ENCODE measurements around the gene KRTAP2-1. TPM values are rescaled to one million over a fixed set of nuclear protein-coding genes. Genes with fewer than 3 reads are reported as not detected.

KRTAP2-1 gene
- total RNA-seq, 2 experiments from 2014 or later = not detected

- no peak overlapping the region for H3K4me2 ChIP-seq (ENCODE audit: low read length)
- no peak overlapping the region for H3K27ac ChIP-seq (ENCODE audit: low read depth, low read length, poor library complexity, severe bottlenecking)
- BruUV-seq (replicated peaks) = no TSS peak
- no peaks in the 10 kb centered on the region for H3K4me1 ChIP-seq (ENCODE audit: insufficient read depth, low read length, poor library complexity, severe bottlenecking)
- no peak overlapping the region for H2AFZ ChIP-seq (ENCODE audit: low read length)
- H3K9me2 ChIP-seq (ENCODE audit: insufficient read depth, low read length) = no peaks in the 10 kb centered on the region
- TF ChIP-seq, protein P1, sequence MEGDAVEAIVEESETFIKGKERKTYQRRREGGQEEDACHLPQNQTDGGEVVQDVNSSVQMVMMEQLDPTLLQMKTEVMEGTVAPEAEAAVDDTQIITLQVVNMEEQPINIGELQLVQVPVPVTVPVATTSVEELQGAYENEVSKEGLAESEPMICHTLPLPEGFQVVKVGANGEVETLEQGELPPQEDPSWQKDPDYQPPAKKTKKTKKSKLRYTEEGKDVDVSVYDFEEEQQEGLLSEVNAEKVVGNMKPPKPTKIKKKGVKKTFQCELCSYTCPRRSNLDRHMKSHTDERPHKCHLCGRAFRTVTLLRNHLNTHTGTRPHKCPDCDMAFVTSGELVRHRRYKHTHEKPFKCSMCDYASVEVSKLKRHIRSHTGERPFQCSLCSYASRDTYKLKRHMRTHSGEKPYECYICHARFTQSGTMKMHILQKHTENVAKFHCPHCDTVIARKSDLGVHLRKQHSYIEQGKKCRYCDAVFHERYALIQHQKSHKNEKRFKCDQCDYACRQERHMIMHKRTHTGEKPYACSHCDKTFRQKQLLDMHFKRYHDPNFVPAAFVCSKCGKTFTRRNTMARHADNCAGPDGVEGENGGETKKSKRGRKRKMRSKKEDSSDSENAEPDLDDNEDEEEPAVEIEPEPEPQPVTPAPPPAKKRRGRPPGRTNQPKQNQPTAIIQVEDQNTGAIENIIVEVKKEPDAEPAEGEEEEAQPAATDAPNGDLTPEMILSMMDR (conservative IDR thresholded peaks at IDR 0.05; ENCODE audit: low read length) = no peak
- no peak for TF ChIP-seq EZH2phosphoT487 (IDR thresholded peaks at IDR 0.05; ENCODE audit: borderline replicate concordance, low read depth, low read length)
- CTCF ChIA-PET (ENCODE audit: unreplicated experiment) = no interaction called here
- H3K9me3 ChIP-seq (ENCODE audit: low read length) = no peaks in the 10 kb centered on the region
- intact Hi-C loops (cut with micrococcal nuclease; ENCODE audit: unreplicated experiment) = no loop called here
- DNase-seq (ENCODE audit: low spot score) = no peak
- H3K36me3 ChIP-seq (ENCODE audit: insufficient read depth, low read length) = no peaks in the 10 kb centered on the region
- H3K4me3 ChIP-seq (ENCODE audit: low read depth, low read length, poor library complexity, severe bottlenecking) = no peak overlapping the region
- no peaks in the 10 kb centered on the region for H4K20me1 ChIP-seq (ENCODE audit: insufficient read depth, low read length)
- no peaks in the 10 kb centered on the region for H3K79me2 ChIP-seq (ENCODE audit: insufficient read depth, low read depth, low read length)
- POLR2A ChIA-PET = no interaction called here
Observed at GRCh38 chr17:40997361-40997760, 49.8 kb downstream of the KRTAP2-1 start.

GRCh38 chr17:40996829-40997228 is 50.3 kb downstream of the KRTAP2-1 start:
- Histone ChIP-seq H4K20me1 (ENCODE audit: insufficient read depth, low read length) (no peaks in the 10 kb centered on the region), H3K36me3 (ENCODE audit: insufficient read depth, low read length) (no peaks in the 10 kb centered on the region), H3K9me2 (ENCODE audit: insufficient read depth, low read length) (no peaks in the 10 kb centered on the region), H3K4me3 (ENCODE audit: low read depth, low read length, poor library complexity, severe bottlenecking) (no peak overlapping the region), H3K4me2 (ENCODE audit: low read length) (no peak overlapping the region), H3K79me2 (ENCODE audit: insufficient read depth, low read depth, low read length) (no peaks in the 10 kb centered on the region), H2AFZ (ENCODE audit: low read length) (no peak overlapping the region), H3K4me1 (ENCODE audit: insufficient read depth, low read length, poor library complexity, severe bottlenecking) (no peaks in the 10 kb centered on the region), H3K9me3 (ENCODE audit: low read length) (no peaks in the 10 kb centered on the region), H3K27ac (ENCODE audit: low read depth, low read length, poor library complexity, severe bottlenecking) (no peak overlapping the region)
- TF ChIP-seq, protein P1 (conservative IDR thresholded peaks at IDR 0.05; ENCODE audit: low read length) = no peak
- no peak for TF ChIP-seq EZH2phosphoT487 (IDR thresholded peaks at IDR 0.05; ENCODE audit: borderline replicate concordance, low read depth, low read length)
- no TSS peak for BruUV-seq (replicated peaks)
- CTCF ChIA-PET (ENCODE audit: unreplicated experiment) = no interaction called here
- intact Hi-C loops (cut with micrococcal nuclease; ENCODE audit: unreplicated experiment) = no loop called here
- POLR2A ChIA-PET = no interaction called here
- no peak for DNase-seq (ENCODE audit: low spot score)

Small RNA genes lying within 50 kb of the gene (small RNA-seq; reads per million reads assigned to genes)
- gene KRTAP3-4P = not detected

Other genes starting within 250 kb of the KRTAP2-1 start
Only the 30 nearest of the 37 such genes appear.
- not detected in 2 replicates for gene KRT12, start 180.1 kb downstream of the KRTAP2-1 start, total RNA-seq (2014; rRNA removed; shearing (Covaris generic))
- not detected in 2 replicates for gene KRT12, start 180.1 kb downstream of the KRTAP2-1 start, total RNA-seq (2022)
- not detected in 2 replicates for gene KRT20, start 162.1 kb downstream of the KRTAP2-1 start, total RNA-seq (2014; rRNA removed; shearing (Covaris generic))
- not detected in 2 replicates for gene KRT20, start 162.1 kb downstream of the KRTAP2-1 start, total RNA-seq (2022)
- not detected in 2 replicates for gene KRT23, start 109.7 kb downstream of the KRTAP2-1 start, total RNA-seq (2014; rRNA removed; shearing (Covaris generic))
- not detected in 2 replicates for gene KRT23, start 109.7 kb downstream of the KRTAP2-1 start, total RNA-seq (2022)
- not detected in 2 replicates for gene KRT39, start 80.4 kb downstream of the KRTAP2-1 start, total RNA-seq (2014; rRNA removed; shearing (Covaris generic))
- gene KRT39, start 80.4 kb downstream of the KRTAP2-1 start, total RNA-seq (2022) = not detected in 2 replicates
- not detected in 2 replicates for gene KRT40, start 63.0 kb downstream of the KRTAP2-1 start, total RNA-seq (2014; rRNA removed; shearing (Covaris generic))
- not detected in 2 replicates for gene KRT40, start 63.0 kb downstream of the KRTAP2-1 start, total RNA-seq (2022)
- not detected in 2 replicates for gene KRTAP3-3, start 53.2 kb downstream of the KRTAP2-1 start, total RNA-seq (2014; rRNA removed; shearing (Covaris generic))
- not detected in 2 replicates for gene KRTAP3-3, start 53.2 kb downstream of the KRTAP2-1 start, total RNA-seq (2022)
- not detected in 2 replicates for gene KRTAP3-2, start 47.4 kb downstream of the KRTAP2-1 start, total RNA-seq (2014; rRNA removed; shearing (Covaris generic))
- not detected in 2 replicates for gene KRTAP3-2, start 47.4 kb downstream of the KRTAP2-1 start, total RNA-seq (2022)
- not detected in 2 replicates for gene KRTAP3-1, start 38.2 kb downstream of the KRTAP2-1 start, total RNA-seq (2014; rRNA removed; shearing (Covaris generic))
- not detected in 2 replicates for gene KRTAP3-1, start 38.2 kb downstream of the KRTAP2-1 start, total RNA-seq (2022)
- gene KRTAP1-5, start 20.1 kb downstream of the KRTAP2-1 start, total RNA-seq (2014; rRNA removed; shearing (Covaris generic)) = not detected in 2 replicates
- gene KRTAP1-5, start 20.1 kb downstream of the KRTAP2-1 start, total RNA-seq (2022) = not detected in 2 replicates
- not detected in 2 replicates for gene KRTAP1-4, start 17.1 kb downstream of the KRTAP2-1 start, total RNA-seq (2014; rRNA removed; shearing (Covaris generic))
- not detected in 2 replicates for gene KRTAP1-4, start 17.1 kb downstream of the KRTAP2-1 start, total RNA-seq (2022)
- gene KRTAP1-3, start 12.4 kb downstream of the KRTAP2-1 start, total RNA-seq (2014; rRNA removed; shearing (Covaris generic)) = not detected in 2 replicates
- gene KRTAP1-3, start 12.4 kb downstream of the KRTAP2-1 start, total RNA-seq (2022) = not detected in 2 replicates
- gene KRTAP1-1, start 5.9 kb downstream of the KRTAP2-1 start, total RNA-seq (2014; rRNA removed; shearing (Covaris generic)) = not detected in 2 replicates
- not detected in 2 replicates for gene KRTAP1-1, start 5.9 kb downstream of the KRTAP2-1 start, total RNA-seq (2022)
- gene KRTAP2-2, start 7.9 kb upstream of the KRTAP2-1 start, total RNA-seq (2014; rRNA removed; shearing (Covaris generic)) = not detected in 2 replicates
- not detected in 2 replicates for gene KRTAP2-2, start 7.9 kb upstream of the KRTAP2-1 start, total RNA-seq (2022)
- not detected in 2 replicates for gene KRTAP2-3, start 12.8 kb upstream of the KRTAP2-1 start, total RNA-seq (2014; rRNA removed; shearing (Covaris generic))
- gene KRTAP2-3, start 12.8 kb upstream of the KRTAP2-1 start, total RNA-seq (2022) = not detected in 2 replicates
- gene KRTAP2-4, start 18.6 kb upstream of the KRTAP2-1 start, total RNA-seq (2014; rRNA removed; shearing (Covaris generic)) = not detected in 2 replicates
- not detected in 2 replicates for gene KRTAP2-4, start 18.6 kb upstream of the KRTAP2-1 start, total RNA-seq (2022)
- gene KRTAP4-7, start 36.8 kb upstream of the KRTAP2-1 start, total RNA-seq (2014; rRNA removed; shearing (Covaris generic)) = not detected in 2 replicates
- not detected in 2 replicates for gene KRTAP4-7, start 36.8 kb upstream of the KRTAP2-1 start, total RNA-seq (2022)
- not detected in 2 replicates for gene KRTAP4-8, start 50.8 kb upstream of the KRTAP2-1 start, total RNA-seq (2014; rRNA removed; shearing (Covaris generic))
- not detected in 2 replicates for gene KRTAP4-8, start 50.8 kb upstream of the KRTAP2-1 start, total RNA-seq (2022)
- not detected in 2 replicates for gene KRTAP4-16, start 54.9 kb upstream of the KRTAP2-1 start, total RNA-seq (2014; rRNA removed; shearing (Covaris generic))
- not detected in 2 replicates for gene KRTAP4-16, start 54.9 kb upstream of the KRTAP2-1 start, total RNA-seq (2022)
- not detected in 2 replicates for gene KRTAP4-9, start 58.1 kb upstream of the KRTAP2-1 start, total RNA-seq (2014; rRNA removed; shearing (Covaris generic))
- not detected in 2 replicates for gene KRTAP4-9, start 58.1 kb upstream of the KRTAP2-1 start, total RNA-seq (2022)
- not detected in 2 replicates for gene KRTAP4-11, start 71.1 kb upstream of the KRTAP2-1 start, total RNA-seq (2014; rRNA removed; shearing (Covaris generic))
- gene KRTAP4-11, start 71.1 kb upstream of the KRTAP2-1 start, total RNA-seq (2022) = not detected in 2 replicates
- not detected in 2 replicates for gene KRTAP4-12, start 76.9 kb upstream of the KRTAP2-1 start, total RNA-seq (2014; rRNA removed; shearing (Covaris generic))
- gene KRTAP4-12, start 76.9 kb upstream of the KRTAP2-1 start, total RNA-seq (2022) = not detected in 2 replicates
- gene KRTAP4-6, start 93.2 kb upstream of the KRTAP2-1 start, total RNA-seq (2014; rRNA removed; shearing (Covaris generic)) = not detected in 2 replicates
- gene KRTAP4-6, start 93.2 kb upstream of the KRTAP2-1 start, total RNA-seq (2022) = not detected in 2 replicates
- not detected in 2 replicates for gene KRTAP4-5, start 102.5 kb upstream of the KRTAP2-1 start, total RNA-seq (2014; rRNA removed; shearing (Covaris generic))
- gene KRTAP4-5, start 102.5 kb upstream of the KRTAP2-1 start, total RNA-seq (2022) = not detected in 2 replicates
- not detected in 2 replicates for gene KRTAP4-4, start 113.4 kb upstream of the KRTAP2-1 start, total RNA-seq (2014; rRNA removed; shearing (Covaris generic))
- not detected in 2 replicates for gene KRTAP4-4, start 113.4 kb upstream of the KRTAP2-1 start, total RNA-seq (2022)
- not detected in 2 replicates for gene KRTAP4-3, start 120.9 kb upstream of the KRTAP2-1 start, total RNA-seq (2014; rRNA removed; shearing (Covaris generic))
- not detected in 2 replicates for gene KRTAP4-3, start 120.9 kb upstream of the KRTAP2-1 start, total RNA-seq (2022)
- not detected in 2 replicates for gene KRTAP4-2, start 130.9 kb upstream of the KRTAP2-1 start, total RNA-seq (2014; rRNA removed; shearing (Covaris generic))
- gene KRTAP4-2, start 130.9 kb upstream of the KRTAP2-1 start, total RNA-seq (2022) = not detected in 2 replicates
- gene KRTAP4-1, start 137.6 kb upstream of the KRTAP2-1 start, total RNA-seq (2014; rRNA removed; shearing (Covaris generic)) = not detected in 2 replicates
- gene KRTAP4-1, start 137.6 kb upstream of the KRTAP2-1 start, total RNA-seq (2022) = not detected in 2 replicates
- not detected in 2 replicates for gene KRTAP9-1, start 142.6 kb upstream of the KRTAP2-1 start, total RNA-seq (2014; rRNA removed; shearing (Covaris generic))
- not detected in 2 replicates for gene KRTAP9-1, start 142.6 kb upstream of the KRTAP2-1 start, total RNA-seq (2022)
- gene KRTAP9-2, start 179.3 kb upstream of the KRTAP2-1 start, total RNA-seq (2014; rRNA removed; shearing (Covaris generic)) = not detected in 2 replicates
- gene KRTAP9-2, start 179.3 kb upstream of the KRTAP2-1 start, total RNA-seq (2022) = not detected in 2 replicates
- gene KRTAP9-3, start 185.1 kb upstream of the KRTAP2-1 start, total RNA-seq (2014; rRNA removed; shearing (Covaris generic)) = not detected in 2 replicates
- not detected in 2 replicates for gene KRTAP9-3, start 185.1 kb upstream of the KRTAP2-1 start, total RNA-seq (2022)